HG02970 (cell line): ENCODE data around the gene ZNF425.
"Not testable (repeated sequence)": the region's sequence is repeated elsewhere in the genome, so short reads cannot be mapped to it uniquely, and the experiment has no call there.

Source experiments
- ATAC-seq: cut with Tn5 transposase; IDR thresholded peaks from one replicate; pipeline ENCODE4 v1.9.1; 2021; ENCODE audit warnings: mild to moderate bottlenecking, moderate library complexity, moderate number of reproducible peaks; ENCODE audit not compliant: unreplicated experiment, low FRiP score

Gene ZNF425

DNA sequence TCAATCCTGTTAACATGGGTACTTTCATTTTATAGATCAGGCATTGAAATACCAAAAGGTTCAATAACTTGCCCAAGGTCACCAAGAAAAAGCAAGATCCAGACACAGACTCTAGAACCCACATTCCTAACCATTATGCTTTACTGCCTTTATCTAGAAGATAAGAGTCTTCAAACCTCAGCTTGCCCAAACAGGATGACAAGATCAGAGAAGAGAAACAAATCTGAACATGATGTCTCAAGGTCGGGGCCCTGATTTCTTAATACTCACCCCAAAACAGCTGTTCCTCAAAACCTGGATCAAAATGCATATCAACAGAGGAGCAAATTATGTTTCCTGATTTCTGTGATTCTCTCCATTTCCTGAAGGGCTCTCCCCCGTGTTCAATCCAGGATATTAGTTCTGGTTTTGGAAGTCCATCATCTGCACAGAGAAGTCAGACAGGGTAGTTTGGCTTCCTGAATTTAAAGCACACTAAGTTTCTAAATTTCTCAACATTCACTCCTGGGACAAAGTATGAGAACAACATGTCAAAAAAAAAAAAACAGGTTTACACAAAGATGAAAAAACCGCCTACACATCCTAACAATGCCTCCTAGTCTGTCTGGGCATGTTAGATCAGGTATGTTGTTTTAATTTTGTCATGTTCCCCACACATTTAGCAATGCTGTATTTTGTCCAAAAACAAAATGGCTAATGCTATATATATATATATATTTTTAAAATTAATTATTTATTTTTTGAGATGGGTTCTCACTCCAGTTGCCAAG lies 51.8 kb downstream of the ZNF425 start:
- ATAC-seq = no peak

DNA sequence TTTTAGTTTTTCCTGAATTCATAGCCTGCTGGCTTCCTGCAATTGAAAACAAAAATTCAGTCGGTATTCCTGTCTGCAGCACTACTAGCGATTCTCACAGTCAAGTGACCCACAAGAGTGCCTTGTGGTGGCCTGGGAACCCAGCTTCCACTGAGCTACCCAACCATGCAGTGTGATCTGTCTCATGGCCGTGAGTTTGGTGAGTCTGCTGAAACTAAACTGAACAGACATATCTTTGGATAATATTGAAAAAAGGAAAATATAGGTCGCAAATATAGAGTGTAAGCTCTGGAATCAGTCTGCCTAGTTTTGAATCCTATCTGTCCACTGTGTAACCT lies 53.7 kb downstream of the ZNF425 start:
- ATAC-seq = no peak

DNA sequence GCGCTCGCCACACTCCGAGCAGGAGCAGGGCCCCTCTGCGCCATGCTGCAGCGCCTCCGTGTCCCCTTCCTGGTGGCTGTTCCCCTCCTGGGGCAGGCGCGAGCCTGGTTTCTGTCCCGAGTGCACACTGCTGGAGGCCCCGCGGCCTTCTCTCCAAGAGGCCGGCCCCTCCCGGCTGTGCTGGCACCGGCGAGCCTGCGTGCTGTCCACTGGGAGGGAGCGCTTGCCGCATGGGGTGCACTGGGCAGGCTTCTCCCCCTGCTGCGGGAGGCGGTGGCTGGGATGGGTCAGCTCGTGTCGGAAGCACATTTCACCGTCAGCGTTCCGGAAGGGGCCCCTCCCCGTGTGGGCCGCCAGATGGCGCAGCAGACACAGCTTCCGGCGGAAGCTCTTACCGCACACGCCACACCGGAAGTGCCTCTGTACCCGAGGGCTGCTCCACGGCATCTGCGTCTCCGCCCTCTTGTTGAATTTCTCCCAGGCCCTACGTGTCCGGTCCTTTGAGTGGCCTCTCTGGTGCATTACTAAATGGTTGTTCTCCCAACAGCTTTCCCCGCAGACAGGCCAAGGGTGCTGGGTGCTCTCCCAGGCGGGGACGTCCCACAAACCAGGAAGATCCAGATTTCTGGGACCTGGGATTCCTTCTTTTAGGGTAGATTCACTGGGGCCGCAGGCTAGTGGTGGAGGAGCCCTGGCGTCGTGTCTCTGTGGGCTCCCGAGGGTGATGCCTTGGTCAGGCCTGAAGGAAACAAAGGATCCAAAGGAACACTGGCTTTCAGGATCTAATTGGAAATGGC lies 54.3 kb downstream of the ZNF425 start:
- ATAC-seq = no peak

DNA sequence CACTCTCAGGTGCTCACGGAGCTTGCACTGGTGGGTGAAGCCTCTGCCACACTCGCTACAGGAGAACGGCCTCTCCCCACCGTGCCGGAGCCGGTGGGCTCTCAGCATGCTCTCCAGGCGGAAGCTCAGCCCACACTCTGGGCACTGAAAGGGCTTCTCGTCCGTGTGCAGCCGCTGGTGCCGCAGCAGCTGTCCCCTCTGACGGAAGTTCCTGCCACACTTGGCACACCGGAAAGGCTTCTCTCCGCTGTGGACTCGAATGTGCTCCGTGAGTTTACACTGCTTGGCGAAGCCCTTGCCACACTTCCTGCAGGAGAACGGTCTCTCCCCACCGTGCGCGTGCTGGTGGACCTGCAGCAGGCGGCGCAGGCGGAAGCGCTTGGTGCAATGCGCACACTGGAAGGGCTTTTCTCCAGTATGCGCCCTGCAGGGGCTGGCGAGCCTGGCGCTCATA lies 54.9 kb downstream of the ZNF425 start:
- ATAC-seq = no peak

DNA sequence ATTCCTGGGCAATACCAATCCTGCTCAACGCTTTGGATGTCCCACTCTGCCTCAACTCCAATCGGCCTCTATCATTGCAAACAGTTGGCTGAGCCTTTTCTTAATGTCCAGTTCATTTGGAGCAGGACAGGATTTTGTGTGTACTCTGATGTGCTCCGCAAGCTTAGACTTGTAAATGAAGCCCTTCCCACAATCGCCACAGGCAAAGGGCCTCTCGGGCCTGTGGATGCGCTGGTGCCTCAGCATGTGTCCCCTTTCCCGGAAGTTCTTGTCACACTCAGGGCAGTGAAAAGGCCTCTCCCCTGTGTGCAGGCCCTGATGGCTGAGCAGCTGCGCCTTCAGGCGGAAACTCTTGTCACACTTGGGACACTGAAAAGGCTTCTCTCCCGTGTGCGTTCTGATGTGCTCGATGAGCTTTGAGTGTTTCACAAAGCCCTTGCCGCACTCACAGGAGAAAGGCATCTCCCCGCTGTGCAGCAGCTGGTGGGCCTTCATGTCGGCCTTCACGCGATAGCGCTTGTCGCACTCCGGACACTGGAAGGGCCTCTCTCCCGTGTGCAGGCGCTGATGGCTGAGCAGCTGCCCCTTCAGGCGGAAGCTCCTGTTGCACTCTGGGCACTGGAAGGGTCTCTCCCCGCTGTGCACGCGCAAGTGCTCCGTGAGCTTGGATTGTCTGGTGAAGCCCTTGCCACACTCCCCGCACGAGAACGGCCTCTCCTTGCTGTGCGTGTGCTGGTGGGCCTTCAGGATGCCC lies 55.6 kb downstream of the ZNF425 start:
- ATAC-seq = no peak

DNA sequence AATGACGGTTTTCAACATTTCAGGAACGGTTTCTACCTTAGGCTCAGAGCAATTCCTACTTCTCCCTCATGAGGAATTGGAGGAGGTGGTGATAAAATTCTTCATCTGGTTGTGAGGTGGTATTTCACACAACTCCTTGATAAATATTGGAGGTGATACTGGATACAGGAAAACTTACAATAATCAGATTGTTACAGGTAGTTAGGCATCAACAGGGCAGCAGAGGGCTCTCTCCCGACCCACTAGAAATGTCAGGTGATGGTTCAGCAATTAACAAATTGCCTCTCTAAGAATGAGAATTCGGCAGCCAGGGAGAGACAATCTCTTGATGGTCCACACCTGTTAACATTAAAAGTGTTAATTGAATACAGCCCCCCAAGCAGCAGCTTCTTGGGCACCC lies 58.3 kb downstream of the ZNF425 start:
- ATAC-seq = no peak

DNA sequence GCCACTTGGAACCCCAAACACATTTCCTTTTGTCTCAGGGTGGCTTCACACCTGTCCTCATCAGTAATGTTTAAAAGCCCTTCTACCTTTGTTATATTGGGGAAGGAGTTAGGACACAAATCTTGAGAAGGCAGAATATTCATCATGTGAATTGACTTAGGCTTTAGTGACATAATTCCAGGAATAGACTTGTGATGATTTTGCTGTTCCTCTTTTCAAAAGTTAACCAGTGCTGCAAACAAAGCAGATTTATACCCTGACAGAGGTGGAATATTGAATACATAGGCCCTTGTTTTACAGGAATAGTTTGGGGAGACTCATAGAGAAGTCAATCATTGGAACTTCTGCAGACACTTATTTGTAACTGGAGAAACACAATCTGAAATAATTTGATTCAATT lies 62.6 kb downstream of the ZNF425 start:
- ATAC-seq = no peak

DNA sequence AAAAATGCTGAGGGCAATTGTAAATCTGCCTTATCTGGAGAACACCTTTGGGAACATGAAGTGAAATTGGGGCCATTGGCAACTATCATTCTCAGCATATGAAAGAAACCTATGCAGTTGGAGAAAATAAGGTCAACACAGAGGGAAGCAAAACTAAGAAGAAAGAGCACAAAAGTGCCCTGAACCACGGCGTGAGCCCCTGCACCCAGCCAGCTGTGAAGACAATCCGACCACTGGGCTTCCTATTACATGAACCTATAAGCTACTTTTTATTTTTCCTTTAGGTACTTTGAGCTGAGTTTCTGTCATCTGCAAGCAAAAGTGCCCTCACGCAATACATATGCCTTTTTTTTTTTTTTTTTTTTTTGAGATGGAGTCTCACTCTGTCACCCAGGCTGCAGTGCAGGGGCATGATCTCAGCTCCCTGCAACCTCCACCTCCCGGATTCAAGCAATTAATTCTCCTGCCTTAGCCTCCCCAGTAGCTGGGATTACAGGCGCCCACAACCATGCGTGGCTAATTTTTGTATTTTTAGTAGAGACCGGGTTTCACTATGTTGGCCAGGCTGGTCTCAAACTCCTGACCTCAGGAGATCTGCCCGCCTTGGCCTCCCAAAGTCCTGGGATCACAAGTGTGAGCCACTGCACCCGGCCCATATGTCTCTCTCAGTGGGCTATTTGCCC lies 63.8 kb downstream of the ZNF425 start:
- not testable (repeated sequence) for ATAC-seq

DNA sequence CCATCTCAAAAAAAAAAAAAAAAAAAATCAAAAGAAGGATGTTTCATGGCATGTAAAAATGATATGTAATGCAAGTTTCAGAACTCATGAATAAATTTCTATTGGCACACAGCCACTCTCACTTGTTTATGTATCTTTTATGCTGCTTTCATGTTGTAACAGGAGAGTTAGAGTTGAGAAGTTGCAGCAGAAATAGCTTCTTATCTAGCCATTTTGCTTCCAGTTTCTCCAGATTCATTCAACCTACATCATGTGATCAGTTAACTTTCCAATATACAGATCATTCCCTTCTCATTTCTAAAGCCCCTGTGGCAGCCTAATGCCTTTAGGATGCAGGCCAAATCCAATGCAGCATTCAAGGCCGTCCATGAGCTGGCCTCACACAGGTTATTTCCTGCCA lies 66.0 kb downstream of the ZNF425 start:
- no peak for ATAC-seq

DNA sequence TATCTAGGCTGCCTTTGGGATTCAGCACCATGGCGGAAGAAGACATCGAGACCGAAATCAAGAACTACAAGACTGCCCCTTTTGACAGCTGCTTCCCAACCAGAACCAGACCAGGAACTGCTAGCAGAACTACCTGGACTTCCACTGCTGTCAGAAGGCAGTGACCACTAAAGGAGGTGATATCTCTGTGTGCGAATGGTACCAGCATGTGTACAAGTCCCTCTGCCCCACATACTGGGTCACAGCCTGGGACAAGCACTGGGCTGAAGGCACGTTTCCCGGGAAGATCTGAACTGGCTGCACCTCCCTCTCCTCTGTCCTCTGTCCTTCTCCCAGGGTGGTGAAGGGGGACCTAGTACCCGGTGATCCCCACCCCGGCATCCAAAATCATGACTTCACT lies 72.2 kb downstream of the ZNF425 start:
- ATAC-seq = no peak

DNA sequence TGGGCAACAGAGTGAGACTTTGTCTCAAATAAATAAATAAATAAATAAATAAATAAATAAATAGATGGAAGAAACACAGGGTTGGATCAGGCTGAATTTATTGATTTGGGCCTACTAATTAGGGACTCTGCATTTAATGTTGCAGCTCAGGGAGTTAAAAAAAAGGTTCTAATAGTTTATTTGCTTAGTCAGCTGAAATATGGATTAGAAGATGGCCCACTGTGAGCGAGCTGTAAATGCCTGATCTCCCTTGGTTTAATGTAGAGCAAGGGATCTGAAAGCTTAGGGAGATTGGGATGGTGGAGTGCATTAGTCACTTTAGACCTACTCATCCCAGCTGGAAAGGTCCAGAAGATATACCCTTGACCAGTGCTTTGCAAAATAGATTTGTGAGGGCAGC lies 72.7 kb downstream of the ZNF425 start:
- no peak for ATAC-seq
